Vagina (tissue), 2 donors: Measurements from ENCODE around the gene IBA57.

Experiments used
- POLR2A ChIP-seq, 2 donors: fragments of 450-650 bp; IDR thresholded peaks; one replicate each; pipeline ENCODE4 v1.6.1; 2017; ENCODE audit warnings: antibody characterized with exemption in 2 of 2, mild to moderate bottlenecking in 2 of 2, moderate library complexity in 2 of 2
- TF ChIP-seq, protein P1 (sequence below), 3 experiments: fragments of 450-650 bp in 2 of 3; fragments of 200-600 bp in 1 of 3; sonication (generic) in 1 of 3; IDR thresholded peaks; one replicate each; pipeline ENCODE4 v1.5.1; 2017 to 2019; ENCODE audit warnings: antibody characterized with exemption in 3 of 3, mild to moderate bottlenecking in 2 of 3, moderate library complexity in 2 of 3

DNA sequence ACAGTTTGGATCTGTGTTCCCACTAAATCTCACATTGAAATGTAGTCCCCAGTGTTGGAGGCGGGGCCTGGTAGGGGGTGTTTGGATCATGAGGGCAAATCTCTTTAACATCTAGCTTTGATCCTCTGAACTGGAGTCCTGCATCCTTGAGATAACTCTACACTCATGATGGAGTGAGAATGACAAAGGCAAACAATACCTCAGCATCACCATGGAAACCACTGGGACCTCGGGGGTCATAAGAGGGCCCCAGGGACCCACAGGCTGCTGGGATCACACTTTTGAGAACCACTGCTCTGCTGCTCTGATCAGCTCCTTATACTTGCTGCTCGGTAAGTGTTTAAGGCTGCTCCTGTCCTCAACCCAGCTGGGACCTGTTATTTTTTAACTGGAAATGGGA, 28.8 kb downstream of the IBA57 start:
- TF ChIP-seq POLR2A (IDR thresholded peaks at IDR 0.05) = no peak
- TF ChIP-seq, protein P1, sequence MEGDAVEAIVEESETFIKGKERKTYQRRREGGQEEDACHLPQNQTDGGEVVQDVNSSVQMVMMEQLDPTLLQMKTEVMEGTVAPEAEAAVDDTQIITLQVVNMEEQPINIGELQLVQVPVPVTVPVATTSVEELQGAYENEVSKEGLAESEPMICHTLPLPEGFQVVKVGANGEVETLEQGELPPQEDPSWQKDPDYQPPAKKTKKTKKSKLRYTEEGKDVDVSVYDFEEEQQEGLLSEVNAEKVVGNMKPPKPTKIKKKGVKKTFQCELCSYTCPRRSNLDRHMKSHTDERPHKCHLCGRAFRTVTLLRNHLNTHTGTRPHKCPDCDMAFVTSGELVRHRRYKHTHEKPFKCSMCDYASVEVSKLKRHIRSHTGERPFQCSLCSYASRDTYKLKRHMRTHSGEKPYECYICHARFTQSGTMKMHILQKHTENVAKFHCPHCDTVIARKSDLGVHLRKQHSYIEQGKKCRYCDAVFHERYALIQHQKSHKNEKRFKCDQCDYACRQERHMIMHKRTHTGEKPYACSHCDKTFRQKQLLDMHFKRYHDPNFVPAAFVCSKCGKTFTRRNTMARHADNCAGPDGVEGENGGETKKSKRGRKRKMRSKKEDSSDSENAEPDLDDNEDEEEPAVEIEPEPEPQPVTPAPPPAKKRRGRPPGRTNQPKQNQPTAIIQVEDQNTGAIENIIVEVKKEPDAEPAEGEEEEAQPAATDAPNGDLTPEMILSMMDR (IDR thresholded peaks at IDR 0.05) = no peak
